HEK293 (cell line): ENCODE measurements around the gene TEAD4.

ENCODE experiments used
- EGR2 ChIP-seq: fragments of 450-650 bp; formaldehyde crosslinking; IDR thresholded peaks from 2 replicates; pipeline ENCODE4 v1.5.1; 2016; ENCODE audit warnings: low read depth, missing biosample characterization, missing genetic modification characterization
- IKZF3 ChIP-seq: fragments of 450-650 bp; IDR thresholded peaks from 2 replicates; pipeline ENCODE4 v1.5.0; 2018; ENCODE audit warnings: missing biosample characterization, mild to moderate bottlenecking, missing genetic modification characterization, moderate library complexity
- KLF10 ChIP-seq: fragments of 450-650 bp; IDR thresholded peaks from 2 replicates; pipeline ENCODE4 v1.5.1; 2018; ENCODE audit warnings: missing biosample characterization, mild to moderate bottlenecking, missing genetic modification characterization
- TCF7L2 ChIP-seq: IDR thresholded peaks from 2 replicates; pipeline ENCODE4 v1.6.1; 2011; ENCODE audit warnings: low read depth, mild to moderate bottlenecking, inconsistent platforms, low read length, moderate library complexity, borderline replicate concordance
- ZBTB17 ChIP-seq: fragments of 450-650 bp; formaldehyde crosslinking; IDR thresholded peaks from 2 replicates; pipeline ENCODE4 v1.5.1; 2016; ENCODE audit warnings: missing biosample characterization, missing genetic modification characterization
- ZBTB48 ChIP-seq: fragments of 450-650 bp; formaldehyde crosslinking; IDR thresholded peaks from 2 replicates; pipeline ENCODE4 v1.5.1; 2016; ENCODE audit warnings: missing biosample characterization, missing genetic modification characterization
- ZBTB49 ChIP-seq: fragments of 450-650 bp; formaldehyde crosslinking; IDR thresholded peaks from 2 replicates; pipeline ENCODE4 v1.5.1; 2016; ENCODE audit warnings: missing biosample characterization, missing genetic modification characterization, low read depth
- ZBTB8A ChIP-seq: fragments of 450-650 bp; formaldehyde crosslinking; IDR thresholded peaks from 2 replicates; pipeline ENCODE4 v1.5.1; 2016; ENCODE audit warnings: missing biosample characterization, missing genetic modification characterization
- ZEB2 ChIP-seq: fragments of 450-650 bp; formaldehyde crosslinking; IDR thresholded peaks from 2 replicates; pipeline ENCODE4 v1.5.1; 2016; ENCODE audit warnings: missing biosample characterization, missing genetic modification characterization
- ZIC2 ChIP-seq: fragments of 450-650 bp; formaldehyde crosslinking; IDR thresholded peaks from 2 replicates; pipeline ENCODE4 v1.5.1; 2016; ENCODE audit warnings: missing biosample characterization, missing genetic modification characterization
- ZNF10 ChIP-seq: fragments of 450-650 bp; formaldehyde crosslinking; IDR thresholded peaks from 2 replicates; pipeline ENCODE4 v1.5.1; 2017; ENCODE audit warnings: missing biosample characterization, missing genetic modification characterization
- ZNF174 ChIP-seq: fragments of 450-650 bp; formaldehyde crosslinking; IDR thresholded peaks from 2 replicates; pipeline ENCODE4 v1.5.0; 2017; ENCODE audit warnings: missing biosample characterization, mild to moderate bottlenecking, missing genetic modification characterization
- ZNF202 ChIP-seq: fragments of 450-650 bp; formaldehyde crosslinking; IDR thresholded peaks from 2 replicates; pipeline ENCODE4 v1.5.1; 2016; ENCODE audit warnings: missing biosample characterization, missing genetic modification characterization, borderline replicate concordance
- ZNF280D ChIP-seq: fragments of 450-650 bp; formaldehyde crosslinking; IDR thresholded peaks from 2 replicates; pipeline ENCODE4 v1.5.1; 2016; ENCODE audit warnings: missing biosample characterization, missing genetic modification characterization
- ZNF324 ChIP-seq: fragments of 450-650 bp; formaldehyde crosslinking; IDR thresholded peaks from 2 replicates; pipeline ENCODE4 v1.5.1; 2016; ENCODE audit warnings: missing biosample characterization, missing genetic modification characterization
- ZNF362 ChIP-seq: fragments of 450-650 bp; formaldehyde crosslinking; IDR thresholded peaks from 2 replicates; pipeline ENCODE4 v1.5.1; 2016; ENCODE audit warnings: missing biosample characterization, missing genetic modification characterization
- ZNF394 ChIP-seq: fragments of 450-650 bp; formaldehyde crosslinking; IDR thresholded peaks from 2 replicates; pipeline ENCODE4 v1.5.1; 2016; ENCODE audit warnings: missing biosample characterization, missing genetic modification characterization, mild to moderate bottlenecking, moderate library complexity, borderline replicate concordance
- ZNF629 ChIP-seq: fragments of 450-650 bp; formaldehyde crosslinking; IDR thresholded peaks from 2 replicates; pipeline ENCODE4 v1.5.1; 2017; ENCODE audit warnings: missing biosample characterization, missing genetic modification characterization
- ZNF660 ChIP-seq: fragments of 450-650 bp; IDR thresholded peaks from 2 replicates; pipeline ENCODE4 v1.5.1; 2018; ENCODE audit warnings: missing biosample characterization, mild to moderate bottlenecking, missing genetic modification characterization
- ZNF664 ChIP-seq: fragments of 450-650 bp; formaldehyde crosslinking; IDR thresholded peaks from 2 replicates; pipeline ENCODE4 v1.5.1; 2016; ENCODE audit warnings: missing biosample characterization, missing genetic modification characterization
- ZNF776 ChIP-seq: fragments of 450-650 bp; formaldehyde crosslinking; IDR thresholded peaks from 2 replicates; pipeline ENCODE4 v1.5.0; 2017; ENCODE audit warnings: missing biosample characterization, missing genetic modification characterization, borderline replicate concordance
- ZNF777 ChIP-seq: fragments of 450-650 bp; formaldehyde crosslinking; IDR thresholded peaks from 2 replicates; pipeline ENCODE4 v1.5.1; 2017; ENCODE audit warnings: missing biosample characterization, missing genetic modification characterization, borderline replicate concordance
- ZSCAN30 ChIP-seq: fragments of 450-650 bp; IDR thresholded peaks from 2 replicates; pipeline ENCODE4 v1.5.1; 2018; ENCODE audit warnings: missing biosample characterization, mild to moderate bottlenecking, missing genetic modification characterization, moderate library complexity
- TF ChIP-seq, protein P1 (sequence below): fragments of 450-650 bp; formaldehyde crosslinking; IDR thresholded peaks from 2 replicates; pipeline ENCODE4 v1.5.1; 2016; ENCODE audit warnings: missing biosample characterization, missing genetic modification characterization
- TF ChIP-seq, protein P2 (sequence below): fragments of 450-650 bp; formaldehyde crosslinking; IDR thresholded peaks from 2 replicates; pipeline ENCODE4 v1.5.1; 2016; ENCODE audit warnings: missing biosample characterization, missing genetic modification characterization
- TF ChIP-seq, protein P3 (sequence below): fragments of 450-650 bp; formaldehyde crosslinking; IDR thresholded peaks from 2 replicates; pipeline ENCODE4 v1.5.1; 2017; ENCODE audit warnings: missing biosample characterization, missing genetic modification characterization

The TEAD4 gene

DNA sequence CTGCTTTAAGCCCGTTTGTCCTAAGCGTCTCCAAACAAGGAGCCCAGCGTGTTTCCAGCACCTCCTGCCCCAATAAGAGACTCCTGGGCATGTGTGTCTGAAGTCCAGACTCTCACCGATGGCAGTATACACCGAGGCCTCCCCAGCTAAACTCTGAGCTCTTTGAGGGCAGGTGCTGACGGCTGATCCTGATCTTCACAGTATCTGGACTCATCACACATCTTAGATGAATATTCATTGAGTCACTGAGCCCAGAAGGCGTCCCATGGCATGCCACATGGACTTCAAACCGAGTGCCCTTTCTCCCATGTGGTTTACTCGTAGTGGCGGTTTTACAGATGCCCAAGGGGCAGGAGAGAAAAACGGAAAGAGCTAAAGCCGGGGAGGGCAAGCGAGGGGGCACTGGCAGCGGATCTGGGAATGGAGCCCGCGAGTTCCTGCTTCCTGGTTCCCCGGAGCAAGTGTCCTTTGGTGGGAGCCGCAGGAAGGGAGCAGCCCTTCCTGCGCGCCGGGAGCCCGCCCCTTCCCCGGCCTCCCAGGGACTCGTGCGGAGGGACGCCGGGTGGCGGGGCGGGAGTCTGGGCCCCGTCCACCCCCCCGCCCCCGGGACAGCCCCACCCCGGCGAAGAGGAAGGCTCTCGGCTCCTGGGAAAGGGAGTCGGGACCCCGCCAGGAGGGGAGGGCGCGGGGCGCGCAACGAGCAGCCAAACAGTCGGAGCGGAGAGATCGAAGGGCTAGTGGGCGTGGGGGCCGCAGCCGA is 585 bp upstream of the TEAD4 start (continued):
- TF ChIP-seq, protein P1, sequence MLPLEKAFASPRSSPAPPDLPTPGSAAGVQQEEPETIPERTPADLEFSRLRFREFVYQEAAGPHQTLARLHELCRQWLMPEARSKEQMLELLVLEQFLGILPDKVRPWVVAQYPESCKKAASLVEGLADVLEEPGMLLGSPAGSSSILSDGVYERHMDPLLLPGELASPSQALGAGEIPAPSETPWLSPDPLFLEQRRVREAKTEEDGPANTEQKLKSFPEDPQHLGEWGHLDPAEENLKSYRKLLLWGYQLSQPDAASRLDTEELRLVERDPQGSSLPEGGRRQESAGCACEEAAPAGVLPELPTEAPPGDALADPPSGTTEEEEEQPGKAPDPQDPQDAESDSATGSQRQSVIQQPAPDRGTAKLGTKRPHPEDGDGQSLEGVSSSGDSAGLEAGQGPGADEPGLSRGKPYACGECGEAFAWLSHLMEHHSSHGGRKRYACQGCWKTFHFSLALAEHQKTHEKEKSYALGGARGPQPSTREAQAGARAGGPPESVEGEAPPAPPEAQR (tag by site-specific recombination): no peak
- TF ChIP-seq ZNF174 (tag by site-specific recombination): no peak
- TF ChIP-seq TCF7L2: no peak
- TF ChIP-seq ZEB2 (tag by site-specific recombination): peak; percentile 59; the same call in 1 of the 2 replicates
- TF ChIP-seq ZNF660 (tag by site-specific recombination): peak; percentile 28; the same call in 1 of the 2 replicates
- peak; percentile 31; the same call in 1 of the 2 replicates for TF ChIP-seq ZIC2 (tag by site-specific recombination)
- no peak; the same call in 1 of the 2 replicates for TF ChIP-seq KLF10
- TF ChIP-seq, protein P2, sequence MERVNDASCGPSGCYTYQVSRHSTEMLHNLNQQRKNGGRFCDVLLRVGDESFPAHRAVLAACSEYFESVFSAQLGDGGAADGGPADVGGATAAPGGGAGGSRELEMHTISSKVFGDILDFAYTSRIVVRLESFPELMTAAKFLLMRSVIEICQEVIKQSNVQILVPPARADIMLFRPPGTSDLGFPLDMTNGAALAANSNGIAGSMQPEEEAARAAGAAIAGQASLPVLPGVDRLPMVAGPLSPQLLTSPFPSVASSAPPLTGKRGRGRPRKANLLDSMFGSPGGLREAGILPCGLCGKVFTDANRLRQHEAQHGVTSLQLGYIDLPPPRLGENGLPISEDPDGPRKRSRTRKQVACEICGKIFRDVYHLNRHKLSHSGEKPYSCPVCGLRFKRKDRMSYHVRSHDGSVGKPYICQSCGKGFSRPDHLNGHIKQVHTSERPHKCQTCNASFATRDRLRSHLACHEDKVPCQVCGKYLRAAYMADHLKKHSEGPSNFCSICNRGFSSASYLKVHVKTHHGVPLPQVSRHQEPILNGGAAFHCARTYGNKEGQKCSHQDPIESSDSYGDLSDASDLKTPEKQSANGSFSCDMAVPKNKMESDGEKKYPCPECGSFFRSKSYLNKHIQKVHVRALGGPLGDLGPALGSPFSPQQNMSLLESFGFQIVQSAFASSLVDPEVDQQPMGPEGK: peak; percentile 74
- TF ChIP-seq ZSCAN30: peak; percentile 64
- TF ChIP-seq, protein P3, sequence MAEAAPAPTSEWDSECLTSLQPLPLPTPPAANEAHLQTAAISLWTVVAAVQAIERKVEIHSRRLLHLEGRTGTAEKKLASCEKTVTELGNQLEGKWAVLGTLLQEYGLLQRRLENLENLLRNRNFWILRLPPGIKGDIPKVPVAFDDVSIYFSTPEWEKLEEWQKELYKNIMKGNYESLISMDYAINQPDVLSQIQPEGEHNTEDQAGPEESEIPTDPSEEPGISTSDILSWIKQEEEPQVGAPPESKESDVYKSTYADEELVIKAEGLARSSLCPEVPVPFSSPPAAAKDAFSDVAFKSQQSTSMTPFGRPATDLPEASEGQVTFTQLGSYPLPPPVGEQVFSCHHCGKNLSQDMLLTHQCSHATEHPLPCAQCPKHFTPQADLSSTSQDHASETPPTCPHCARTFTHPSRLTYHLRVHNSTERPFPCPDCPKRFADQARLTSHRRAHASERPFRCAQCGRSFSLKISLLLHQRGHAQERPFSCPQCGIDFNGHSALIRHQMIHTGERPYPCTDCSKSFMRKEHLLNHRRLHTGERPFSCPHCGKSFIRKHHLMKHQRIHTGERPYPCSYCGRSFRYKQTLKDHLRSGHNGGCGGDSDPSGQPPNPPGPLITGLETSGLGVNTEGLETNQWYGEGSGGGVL: peak; percentile 83
- TF ChIP-seq ZBTB48: peak; percentile 75
- peak; percentile 95 for TF ChIP-seq IKZF3 (tag by site-specific recombination)
- no peak for TF ChIP-seq ZNF10
- TF ChIP-seq ZNF664 (tag by site-specific recombination): no peak
- TF ChIP-seq EGR2 (tag by site-specific recombination): peak; percentile 12; the same call in 1 of the 2 replicates
- TF ChIP-seq ZNF629 (tag by site-specific recombination): peak; percentile 33; the same call in 1 of the 2 replicates
- no peak for TF ChIP-seq ZNF280D (tag by site-specific recombination)
- no peak for TF ChIP-seq ZNF324
- peak; percentile 71 for TF ChIP-seq ZBTB8A (tag by site-specific recombination)
- TF ChIP-seq ZNF202 (tag by site-specific recombination): no peak
- no peak for TF ChIP-seq ZNF777
- no peak for TF ChIP-seq ZNF362
- TF ChIP-seq ZNF394 (tag by site-specific recombination): no peak
- no peak for TF ChIP-seq ZNF776 (tag by site-specific recombination)
- peak; percentile 97 for TF ChIP-seq ZBTB17 (tag by site-specific recombination)
- TF ChIP-seq ZBTB49 (tag by site-specific recombination): no peak
